GM21423 (cell line): ENCODE measurements around the gene CTU2.

ENCODE experiments used
- ATAC-seq: cut with Tn5 transposase; IDR thresholded peaks from one replicate; pipeline ENCODE4 v1.9.1; 2021; ENCODE audit warnings: mild to moderate bottlenecking, moderate library complexity; ENCODE audit not compliant: unreplicated experiment

The CTU2 gene

DNA sequence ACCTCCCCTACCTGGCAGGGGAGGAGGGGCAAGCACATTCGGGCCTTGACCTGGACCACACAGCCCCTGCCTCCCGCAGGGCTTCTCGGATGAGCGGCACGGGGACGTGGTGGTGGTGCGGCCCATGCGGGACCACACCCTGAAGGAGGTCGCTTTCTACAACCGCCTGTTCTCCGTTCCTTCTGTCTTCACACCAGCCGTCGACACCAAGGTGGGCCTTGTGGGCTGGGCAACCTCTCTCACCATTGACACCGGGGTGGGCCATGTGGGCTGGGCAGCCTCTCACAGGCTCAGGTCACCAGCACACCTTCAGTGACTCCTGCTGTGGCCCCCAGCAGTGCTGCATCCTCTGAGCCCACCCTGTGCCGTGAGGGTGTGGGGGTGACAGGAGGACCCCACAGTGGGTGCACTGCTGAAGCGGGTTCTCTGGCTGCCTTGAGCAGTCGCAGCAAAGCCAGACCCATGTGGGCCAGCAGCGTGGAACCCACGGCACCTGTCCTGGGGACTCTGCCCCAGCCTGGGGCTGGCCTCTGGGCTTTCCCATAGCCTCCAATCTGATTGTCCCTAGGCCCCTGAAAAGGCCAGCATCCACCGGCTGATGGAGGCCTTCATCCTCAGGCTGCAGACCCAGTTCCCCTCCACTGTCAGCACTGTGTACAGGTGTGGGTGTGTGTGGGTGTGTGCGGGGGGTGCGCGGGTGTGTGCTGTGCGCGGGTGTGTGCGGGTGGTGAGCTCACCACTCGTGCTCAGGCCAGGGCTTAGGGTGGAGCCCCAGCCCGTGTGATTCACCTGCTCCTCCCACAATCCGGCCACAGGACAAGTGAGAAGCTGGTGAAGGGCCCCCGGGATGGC, 7.5 kb downstream of the CTU2 start:
- ATAC-seq: no peak

DNA sequence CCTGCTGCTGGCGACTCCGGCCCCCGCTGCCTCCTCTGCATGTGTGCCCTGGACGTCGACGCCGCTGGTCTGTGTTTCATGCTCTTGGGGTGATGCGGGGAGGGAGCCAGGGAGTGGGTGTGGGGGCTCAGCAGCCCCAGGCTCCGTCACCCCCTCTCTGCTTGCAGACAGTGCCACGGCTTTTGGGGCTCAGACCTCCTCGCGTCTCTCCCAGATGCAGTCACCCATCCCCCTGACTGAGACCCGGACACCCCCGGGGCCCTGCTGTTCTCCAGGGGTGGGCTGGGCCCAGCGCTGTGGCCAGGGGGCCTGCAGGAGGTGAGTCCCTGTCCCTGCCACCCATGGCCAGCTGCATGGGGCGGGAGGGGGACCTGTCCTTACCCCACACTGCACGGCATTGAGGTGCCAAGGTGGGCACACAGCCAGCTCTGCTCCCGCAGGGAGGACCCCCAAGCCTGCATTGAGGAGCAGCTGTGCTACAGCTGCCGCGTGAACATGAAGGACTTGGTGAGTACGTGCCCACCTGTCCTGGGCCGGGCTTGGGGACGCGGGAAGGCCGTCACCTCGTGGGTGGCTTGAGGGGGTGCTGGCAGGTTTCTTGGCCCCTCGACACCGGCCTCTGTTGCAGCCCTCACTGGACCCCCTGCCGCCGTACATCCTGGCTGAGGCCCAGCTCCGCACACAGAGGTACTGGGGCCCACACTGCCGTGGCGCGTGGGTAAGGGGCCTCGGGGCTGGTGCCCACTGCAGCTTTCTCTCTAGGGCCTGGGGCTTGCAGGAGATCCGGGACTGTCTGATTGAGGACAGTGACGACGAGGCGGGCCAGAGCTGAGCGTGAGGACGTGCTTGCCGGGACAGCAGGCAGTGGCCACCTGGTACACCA, 8.4 kb downstream of the CTU2 start:
- ATAC-seq: no peak

DNA sequence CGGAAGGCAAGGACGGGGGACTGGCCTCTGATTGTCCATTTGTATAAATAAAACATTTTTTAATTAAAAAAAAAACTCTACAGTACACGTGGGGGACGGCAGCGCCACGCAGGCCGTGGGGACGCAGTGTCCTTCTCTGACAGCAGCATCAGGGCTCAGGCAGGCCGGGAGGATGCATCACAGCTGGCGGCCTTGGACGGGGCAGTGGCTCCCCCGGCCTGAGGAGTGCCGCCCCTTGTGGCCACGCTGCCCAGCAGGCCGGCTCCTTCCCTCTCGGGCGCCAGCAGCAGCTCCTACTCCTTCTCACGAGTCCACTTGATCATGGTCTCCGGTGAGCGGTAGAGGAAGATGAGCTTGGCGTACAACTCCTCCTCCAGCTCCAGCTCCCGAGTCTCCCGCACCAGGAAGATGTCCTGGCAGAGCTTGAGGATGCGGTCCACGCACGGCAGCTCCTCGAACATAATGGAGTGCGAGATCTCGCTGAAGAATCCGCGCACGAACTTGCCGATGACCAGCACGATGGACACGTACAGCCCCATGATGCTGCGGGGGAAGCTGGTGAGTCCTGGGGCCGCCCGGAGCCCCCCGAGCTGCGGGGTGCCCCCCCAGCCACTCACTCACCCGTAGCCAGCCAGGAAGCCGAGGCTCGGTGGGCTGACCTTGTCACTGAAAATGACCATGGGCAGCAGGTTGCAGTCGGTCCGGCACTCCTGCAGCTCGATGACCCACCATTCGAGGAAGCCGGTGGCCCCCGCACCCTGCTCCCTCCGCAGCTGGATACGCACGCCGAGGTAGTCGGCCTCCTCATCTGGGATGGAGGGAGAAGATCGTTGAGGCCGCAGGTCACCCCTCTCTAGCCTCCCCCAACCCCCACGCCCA, 9.2 kb downstream of the CTU2 start:
- ATAC-seq: no peak

DNA sequence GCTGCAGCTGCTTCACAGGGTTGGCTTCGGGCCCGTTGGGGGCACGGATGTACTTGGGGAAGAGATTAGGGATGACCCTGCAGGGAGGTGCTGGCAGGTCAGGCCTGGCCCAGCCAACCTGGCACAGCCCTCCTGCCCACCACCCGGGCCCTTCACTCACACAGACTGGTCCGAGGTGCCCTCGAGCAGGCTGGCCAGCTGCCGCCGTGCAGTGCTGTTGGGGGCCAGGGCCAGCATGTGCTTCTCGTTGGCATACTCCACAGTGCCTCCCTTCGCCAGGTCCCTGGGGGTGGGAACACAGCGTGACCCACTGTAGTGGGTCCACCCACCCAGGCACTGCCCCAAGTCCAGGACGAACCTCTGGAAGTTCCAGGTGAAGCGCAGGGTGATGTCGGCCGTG, 9.9 kb downstream of the CTU2 start:
- no peak for ATAC-seq

- no peak for ATAC-seq
These were observed 10.3 kb downstream of the CTU2 start for GRCh38 chr16:88716601-88717001.

DNA sequence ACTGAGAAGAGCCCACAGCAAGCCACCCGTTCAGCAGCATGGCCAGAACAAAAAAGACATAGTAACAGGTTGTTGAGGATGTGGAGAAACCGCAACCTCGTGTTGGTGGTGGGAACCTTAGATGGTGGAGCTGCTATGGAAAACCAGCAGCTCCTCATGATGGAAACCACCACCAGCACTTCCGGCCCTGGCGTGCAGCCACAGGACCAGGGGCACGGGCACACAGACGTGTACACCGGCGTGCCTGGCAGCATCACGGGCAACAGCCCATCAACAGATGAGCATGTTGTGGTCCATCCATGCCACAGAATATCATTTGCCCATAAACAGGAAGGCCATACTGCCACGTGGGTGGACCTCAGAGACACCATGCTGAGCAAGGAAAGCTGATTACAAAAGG, 11.9 kb downstream of the CTU2 start:
- ATAC-seq: no peak

DNA sequence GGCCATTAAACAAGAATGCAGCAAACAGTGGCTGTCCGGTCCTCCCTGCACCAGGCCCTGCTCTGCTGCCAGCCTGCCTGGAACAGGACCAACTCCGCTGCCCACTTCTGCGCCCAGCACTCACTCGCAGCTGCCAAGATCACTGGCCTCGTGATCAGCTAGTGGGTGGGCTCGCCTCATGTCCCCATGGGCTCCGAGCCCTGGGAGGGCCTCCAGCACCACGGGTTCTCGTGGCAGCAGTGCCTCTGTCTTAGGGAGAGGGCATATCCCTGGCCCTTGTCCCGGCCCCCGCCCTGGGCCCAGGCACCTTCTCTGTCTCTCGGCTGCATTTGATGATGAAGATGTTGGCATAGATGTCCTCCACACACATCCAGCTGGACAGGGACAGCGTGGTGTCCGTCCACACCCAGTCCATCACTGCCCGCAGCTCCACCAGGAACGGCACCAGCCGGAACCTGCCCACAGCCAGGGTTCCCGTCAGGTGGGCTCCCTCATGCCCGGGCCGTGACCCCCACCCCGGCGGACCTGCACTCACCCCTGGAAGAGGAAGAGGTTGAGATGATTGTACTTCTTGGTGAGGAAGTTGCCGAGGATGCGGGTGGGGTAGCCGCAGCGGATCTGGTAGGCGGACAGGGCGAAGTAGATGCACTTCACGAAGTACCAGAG, 13.1 kb downstream of the CTU2 start:
- ATAC-seq: no peak

- no peak for ATAC-seq
These were observed 13.6 kb downstream of the CTU2 start for GRCh38 chr16:88719933-88720296.

DNA sequence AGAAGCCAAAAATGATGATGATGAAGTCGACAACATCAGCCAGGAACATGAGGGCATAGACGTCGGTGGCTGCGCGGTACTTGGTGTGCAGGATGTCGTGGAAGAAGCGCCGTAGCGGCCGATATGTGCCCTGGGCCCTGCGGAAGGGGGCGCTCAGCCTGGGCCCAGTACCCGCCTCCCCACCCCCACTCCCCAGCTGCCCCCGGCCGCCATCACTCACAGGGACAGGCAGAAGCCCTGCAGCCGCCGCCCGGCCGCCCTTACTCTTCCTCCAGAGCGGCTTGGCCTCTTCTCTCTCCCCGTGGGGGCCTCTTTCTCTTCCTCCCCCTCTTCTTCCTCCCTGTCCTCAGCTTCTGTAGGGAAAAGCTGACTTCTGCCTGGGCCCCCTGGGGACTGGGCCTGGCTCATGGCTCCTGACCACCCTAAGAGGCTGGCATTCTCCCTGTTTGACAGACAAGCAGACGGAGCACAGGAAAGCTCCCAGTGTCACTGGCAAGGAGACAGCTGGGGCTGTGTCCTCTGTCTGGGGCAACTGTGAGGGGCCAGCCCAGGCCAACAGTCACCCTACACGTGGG, 14.2 kb downstream of the CTU2 start:
- no peak for ATAC-seq

DNA sequence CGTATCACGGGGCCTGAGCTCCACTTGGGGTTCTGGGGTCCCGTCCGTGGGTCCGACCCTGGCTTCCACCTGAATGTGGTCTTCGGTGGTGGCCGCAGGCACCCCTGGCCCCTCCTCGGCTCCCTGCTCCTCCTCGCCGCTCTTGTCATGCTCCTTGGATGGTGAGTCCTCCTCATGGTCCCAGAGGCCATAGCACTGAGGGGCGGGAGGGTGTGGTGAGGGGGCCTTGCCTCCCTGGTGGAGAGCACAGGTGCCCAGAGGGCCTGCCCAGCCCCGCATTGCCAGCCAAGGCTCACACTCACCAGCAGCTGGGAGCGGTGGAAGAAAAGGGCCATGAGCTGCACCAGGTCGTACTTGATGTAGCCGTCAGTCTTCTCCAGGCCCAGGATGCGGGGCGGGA, 14.9 kb downstream of the CTU2 start:
- no peak for ATAC-seq

GRCh38 chr16:88721815-88722755, 15.8 kb downstream of the CTU2 start:
- ATAC-seq: no peak

DNA sequence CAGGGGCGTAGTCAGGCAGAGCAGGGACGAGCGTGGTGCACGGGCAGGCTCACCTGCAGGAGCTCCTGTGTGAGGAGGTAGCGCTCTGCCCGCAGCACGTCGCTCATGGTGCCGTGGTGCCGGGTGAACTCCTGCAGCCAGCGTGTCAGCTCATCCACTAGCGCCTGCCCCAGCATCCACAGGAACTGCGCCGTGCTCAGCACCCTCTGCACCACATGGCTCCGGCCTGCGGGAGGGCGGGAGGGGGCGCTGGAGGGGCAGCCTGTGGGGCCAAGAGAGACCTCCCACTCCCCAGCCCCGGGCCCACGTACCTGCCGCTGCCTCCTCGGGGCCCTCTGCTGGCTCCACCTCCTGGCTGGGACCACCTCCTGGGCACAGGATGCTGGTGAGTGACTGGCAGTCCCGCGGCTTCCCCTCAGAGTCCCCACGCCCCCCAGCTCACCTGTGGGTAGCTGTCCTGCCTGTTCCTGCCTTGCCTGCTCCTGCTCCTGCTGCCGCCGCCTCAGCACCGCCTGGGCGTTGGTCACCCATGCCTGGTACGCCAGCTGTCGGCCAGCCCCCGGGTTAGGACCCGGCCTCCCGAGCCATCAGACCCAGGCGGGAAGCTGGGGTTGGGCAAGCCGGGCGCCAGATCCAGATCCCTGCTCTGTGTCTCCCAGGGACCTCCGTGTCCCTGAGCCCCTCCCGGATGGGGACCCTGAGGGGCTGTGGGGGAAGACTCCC, 16.6 kb downstream of the CTU2 start:
- no peak for ATAC-seq

DNA sequence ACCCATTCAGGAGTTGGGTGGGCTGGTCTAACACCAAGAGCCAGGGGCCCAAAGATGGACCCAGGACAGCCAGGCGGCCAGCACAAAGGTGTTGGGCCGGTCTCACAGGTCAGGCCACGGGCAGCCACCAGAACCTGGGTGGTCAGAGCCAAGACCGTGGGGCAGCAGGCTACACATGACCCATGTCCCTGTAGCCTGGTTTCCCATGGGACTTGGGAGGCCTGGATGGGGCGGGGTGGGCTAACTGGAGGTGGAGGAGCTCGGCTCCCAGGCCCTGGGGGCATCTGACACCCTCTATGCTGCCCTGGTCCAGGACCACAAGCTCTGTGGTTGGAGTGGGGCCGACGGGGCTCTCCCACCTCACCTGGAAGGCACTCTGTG, 17.2 kb downstream of the CTU2 start:
- no peak for ATAC-seq

GRCh38 chr16:88723911-88724310, 17.6 kb downstream of the CTU2 start:
- no peak for ATAC-seq

- ATAC-seq: no peak
These were observed 18.7 kb downstream of the CTU2 start for GRCh38 chr16:88724855-88725555.

- no peak for ATAC-seq
These were observed 19.5 kb downstream of the CTU2 start for GRCh38 chr16:88725609-88726407.

- ATAC-seq: no peak
These were observed 20.1 kb downstream of the CTU2 start for GRCh38 chr16:88726408-88726749.
